WTC11 (cell line): ENCODE results near the gene CAMK2A. TPM values are rescaled to one million over a fixed set of nuclear protein-coding genes. Genes with fewer than 3 reads are reported as not detected.

Experiments used
- ATAC-seq: fragments of 200-7000 bp; cut with Tn5 transposase; 2 replicates; pipeline ENCODE4 v1.10.0; 2021; ENCODE audit warnings: mild to moderate bottlenecking, moderate library complexity
- CTCF ChIA-PET: fragments of 300-600 bp; sonication (Branson Sonifier 250); formaldehyde crosslinking; loops from one replicate; lab custom pipeline; 2021; ENCODE audit warnings: antibody characterized with exemption; lab: Charles Lee
- POLR2A ChIA-PET: fragments of 350-600 bp; sonication (Branson Sonifier 250); formaldehyde crosslinking; loops from one replicate; lab custom pipeline; 2021; ENCODE audit warnings: antibody characterized with exemption; lab: Charles Lee
- DNase-seq: peaks from one replicate; pipeline ENCODE4 v3.0.0; 2021; ENCODE audit warnings: low spot score
- H3K27ac Mint-ChIP-seq: 2 replicates; pipeline ENCODE4 v1.8.0; 2021; ENCODE audit warnings: mixed read lengths
- H3K27me3 Mint-ChIP-seq: 2 replicates; pipeline ENCODE4 v1.8.0; 2021; ENCODE audit warnings: low read depth, mild to moderate bottlenecking, moderate library complexity, mixed read lengths
- H3K36me3 Mint-ChIP-seq: 2 replicates; pipeline ENCODE4 v1.8.0; 2021; ENCODE audit warnings: mixed read lengths
- H3K4me1 Mint-ChIP-seq: 2 replicates; pipeline ENCODE4 v1.8.0; 2022; ENCODE audit warnings: mixed read lengths
- H3K4me3 Mint-ChIP-seq: 2 replicates; pipeline ENCODE4 v1.8.0; 2021; ENCODE audit warnings: mild to moderate bottlenecking, moderate library complexity, mixed read lengths
- H3K9me3 Mint-ChIP-seq: 2 replicates; pipeline ENCODE4 v1.8.0; 2021; ENCODE audit warnings: mixed read lengths
- ARID4B ChIP-seq: sonication (generic); formaldehyde crosslinking; IDR thresholded peaks from 2 replicates; pipeline ENCODE4 v1.8.0; 2023; ENCODE audit warnings: missing genetic modification reagents, mild to moderate bottlenecking, borderline replicate concordance
- ATF2 ChIP-seq: sonication (generic); formaldehyde crosslinking; IDR thresholded peaks from 2 replicates; pipeline ENCODE4 v1.8.1; 2022; ENCODE audit warnings: low read depth, missing genetic modification reagents, borderline replicate concordance
- ATF3 ChIP-seq: sonication (generic); formaldehyde crosslinking; conservative IDR thresholded peaks from 2 replicates; pipeline ENCODE4 v1.8.1; 2022; ENCODE audit warnings: mild to moderate bottlenecking, missing genetic modification reagents
- ATF6 ChIP-seq: sonication (generic); formaldehyde crosslinking; IDR thresholded peaks from 2 replicates; pipeline ENCODE4 v1.8.1; 2023; ENCODE audit warnings: mild to moderate bottlenecking, missing genetic modification reagents
- CDX4 ChIP-seq: fragments of 250-450 bp; sonication (Bioruptor Pico); IDR thresholded peaks from 2 replicates; pipeline ENCODE4 v1.9.0; 2021; ENCODE audit warnings: moderate library complexity, mild to moderate bottlenecking, inconsistent platforms, borderline replicate concordance
- CREM ChIP-seq: sonication (generic); formaldehyde crosslinking; IDR thresholded peaks from 2 replicates; pipeline ENCODE4 v1.8.1; 2022; ENCODE audit warnings: mild to moderate bottlenecking, missing genetic modification reagents, moderate library complexity
- E2F1 ChIP-seq: sonication (generic); formaldehyde crosslinking; IDR thresholded peaks from 2 replicates; pipeline ENCODE4 v1.8.0; 2022; ENCODE audit warnings: mild to moderate bottlenecking, missing genetic modification reagents
- ESRRA ChIP-seq: sonication (generic); formaldehyde crosslinking; IDR thresholded peaks from 2 replicates; pipeline ENCODE4 v1.8.1; 2022; ENCODE audit warnings: mild to moderate bottlenecking, missing genetic modification reagents, borderline replicate concordance
- ETV6 ChIP-seq: sonication (generic); formaldehyde crosslinking; IDR thresholded peaks from 2 replicates; pipeline ENCODE4 v1.8.1; 2022; ENCODE audit warnings: mild to moderate bottlenecking, missing genetic modification reagents
- FOXP1 ChIP-seq: sonication (generic); formaldehyde crosslinking; IDR thresholded peaks from 2 replicates; pipeline ENCODE4 v1.8.0; 2022; ENCODE audit warnings: missing genetic modification reagents, mild to moderate bottlenecking, moderate library complexity, borderline replicate concordance
- GABPB1 ChIP-seq: sonication (generic); formaldehyde crosslinking; IDR thresholded peaks from 2 replicates; pipeline ENCODE4 v1.8.1; 2023; ENCODE audit warnings: mild to moderate bottlenecking, missing genetic modification reagents
- JAZF1 ChIP-seq: fragments of 250-450 bp; sonication (Bioruptor Pico); IDR thresholded peaks from 2 replicates; pipeline ENCODE4 v1.9.0; 2021; ENCODE audit warnings: moderate library complexity, mild to moderate bottlenecking, inconsistent platforms
- JUN ChIP-seq: sonication (generic); formaldehyde crosslinking; IDR thresholded peaks from 2 replicates; pipeline ENCODE4 v1.8.0; 2023; ENCODE audit warnings: mild to moderate bottlenecking, missing genetic modification reagents
- MAX ChIP-seq: sonication (generic); formaldehyde crosslinking; IDR thresholded peaks from 2 replicates; pipeline ENCODE4 v1.8.0; 2022; ENCODE audit warnings: mild to moderate bottlenecking, missing genetic modification reagents
- PREB ChIP-seq: sonication (generic); formaldehyde crosslinking; IDR thresholded peaks from 2 replicates; pipeline ENCODE4 v1.8.1; 2022; ENCODE audit warnings: mild to moderate bottlenecking, missing genetic modification reagents, moderate library complexity, borderline replicate concordance
- RORB ChIP-seq: fragments of 250-450 bp; sonication (Bioruptor Pico); IDR thresholded peaks from 2 replicates; pipeline ENCODE4 v1.9.0; 2021; ENCODE audit warnings: mild to moderate bottlenecking
- SMAD4 ChIP-seq: sonication (generic); formaldehyde crosslinking; IDR thresholded peaks from 2 replicates; pipeline ENCODE4 v1.8.0; 2022; ENCODE audit warnings: mild to moderate bottlenecking, missing genetic modification reagents
- SOX15 ChIP-seq: fragments of 250-450 bp; sonication (Bioruptor Pico); IDR thresholded peaks from 2 replicates; pipeline ENCODE4 v1.9.0; 2021; ENCODE audit warnings: mild to moderate bottlenecking
- SP1 ChIP-seq: sonication (generic); formaldehyde crosslinking; conservative IDR thresholded peaks from 2 replicates; pipeline ENCODE4 v1.8.1; 2022; ENCODE audit warnings: missing genetic modification reagents
- USF1 ChIP-seq: sonication (generic); formaldehyde crosslinking; IDR thresholded peaks from 2 replicates; pipeline ENCODE4 v1.8.0; 2022; ENCODE audit warnings: mild to moderate bottlenecking, missing genetic modification reagents
- ZBTB43 ChIP-seq: sonication (generic); formaldehyde crosslinking; IDR thresholded peaks from 2 replicates; pipeline ENCODE4 v1.8.1; 2023; ENCODE audit warnings: mild to moderate bottlenecking, missing genetic modification reagents
- ZNF232 ChIP-seq: sonication (generic); formaldehyde crosslinking; IDR thresholded peaks from 2 replicates; pipeline ENCODE4 v1.8.0; 2022; ENCODE audit warnings: mild to moderate bottlenecking, missing genetic modification reagents
- total RNA-seq: library from RNA; stranded (reverse); gene quantifications from 3 replicates; pipeline ENCODE4 v1.2.3, GENCODE V29; 2021

CAMK2A gene
- total RNA-seq, 1 experiment from 2014 or later: 0.13 TPM

GRCh38 chr5:150214289-150214688, 75.3 kb downstream of the CAMK2A start:
- Mint-ChIP-seq H3K9me3 (no peaks in the 10 kb centered on the region), H3K27me3 (peaks cover 9% of the 10 kb centered on the region), H3K4me1 (peaks cover 33% of the 10 kb centered on the region), H3K27ac (no peak overlapping the region), H3K4me3 (no peak overlapping the region), H3K36me3 (no peaks in the 10 kb centered on the region)
- ChIA-PET POLR2A (no interaction called here), CTCF (interaction anchor here (0.7 to 3.7 kb wide), 7 partner anchors 22 to 197 kb away, joined by 3 to 22 read pairs (median 5); partner anchors contain the start of gene CDX1)
- no peak for DNase-seq
- no peak for TF ChIP-seq FOXP1 (CRISPR knock-in tag)
- TF ChIP-seq ETV6 (CRISPR knock-in tag): no peak
- no peak for TF ChIP-seq JUN (CRISPR knock-in tag)
- no peak for TF ChIP-seq MAX (CRISPR knock-in tag)
- TF ChIP-seq USF1 (CRISPR knock-in tag): no peak
- TF ChIP-seq ZBTB43 (CRISPR knock-in tag): no peak
- TF ChIP-seq SMAD4 (CRISPR knock-in tag): no peak
- TF ChIP-seq ZNF232: no peak
- no peak for TF ChIP-seq ATF6 (CRISPR knock-in tag)
- TF ChIP-seq ARID4B (CRISPR knock-in tag): no peak
- TF ChIP-seq CDX4 (CRISPR knock-in tag): no peak
- no peak for TF ChIP-seq E2F1 (CRISPR knock-in tag)
- TF ChIP-seq GABPB1: no peak
- TF ChIP-seq ESRRA: no peak
- no peak for ATAC-seq

- peaks cover 9% of the 10 kb centered on the region for H3K27me3 Mint-ChIP-seq
- H3K4me3 Mint-ChIP-seq: no peak overlapping the region
- no peak overlapping the region for H3K27ac Mint-ChIP-seq
- no peaks in the 10 kb centered on the region for H3K36me3 Mint-ChIP-seq
- ATAC-seq (no peak), DNase-seq (no peak)
- H3K4me1 Mint-ChIP-seq: peaks cover 41% of the 10 kb centered on the region
- no peaks in the 10 kb centered on the region for H3K9me3 Mint-ChIP-seq
- CTCF ChIA-PET: interaction anchor here (1.5 to 3.7 kb wide), 5 partner anchors 21 to 51 kb away, joined by 3 to 22 read pairs (median 8); partner anchors contain the start of gene CDX1
- POLR2A ChIA-PET: interaction anchor here (0.6 to 0.7 kb wide), 2 partner anchors 144 to 197 kb away, joined by 3 to 8 read pairs; no protein-coding TSS in a partner anchor
- TF ChIP-seq ATF3: no peak
- no peak for TF ChIP-seq ATF2
- TF ChIP-seq SP1: no peak
- TF ChIP-seq JAZF1 (CRISPR knock-in tag): no peak
- no peak for TF ChIP-seq RORB (CRISPR knock-in tag)
- TF ChIP-seq GABPB1: no peak
- TF ChIP-seq PREB (CRISPR knock-in tag): no peak
- no peak for TF ChIP-seq SOX15 (CRISPR knock-in tag)
- no peak for TF ChIP-seq CREM
Observed at GRCh38 chr5:150213530-150213929, 76.0 kb downstream of the CAMK2A start.
